Right lung (tissue), 5 donors: ENCODE measurements around the gene ADRA2C. TPM values are rescaled to one million over a fixed set of nuclear protein-coding genes. Genes with fewer than 3 reads are reported as not detected.

ENCODE experiments used
- DNase-seq, 2 donors: peaks; one replicate each; pipeline ENCODE4 v3.0.0-alpha.2; 2013
- polyA plus RNA-seq, 5 donors: library from polyadenylated mRNA; unstranded; fragments of 120-200 nt; gene quantifications; one replicate each; pipeline versions ENCODE4 v1.2.1 to v1.2.3, GENCODE V29; 2013; ENCODE audit warnings: inconsistent platforms in 1 of 5, low replicate concordance in 1 of 5; ENCODE audit not compliant: insufficient read length in 5 of 5, insufficient read depth in 1 of 5

The ADRA2C gene
- polyA plus RNA-seq, 5 donors: 0.34 to 1.4 (median 0.78) TPM

DNA sequence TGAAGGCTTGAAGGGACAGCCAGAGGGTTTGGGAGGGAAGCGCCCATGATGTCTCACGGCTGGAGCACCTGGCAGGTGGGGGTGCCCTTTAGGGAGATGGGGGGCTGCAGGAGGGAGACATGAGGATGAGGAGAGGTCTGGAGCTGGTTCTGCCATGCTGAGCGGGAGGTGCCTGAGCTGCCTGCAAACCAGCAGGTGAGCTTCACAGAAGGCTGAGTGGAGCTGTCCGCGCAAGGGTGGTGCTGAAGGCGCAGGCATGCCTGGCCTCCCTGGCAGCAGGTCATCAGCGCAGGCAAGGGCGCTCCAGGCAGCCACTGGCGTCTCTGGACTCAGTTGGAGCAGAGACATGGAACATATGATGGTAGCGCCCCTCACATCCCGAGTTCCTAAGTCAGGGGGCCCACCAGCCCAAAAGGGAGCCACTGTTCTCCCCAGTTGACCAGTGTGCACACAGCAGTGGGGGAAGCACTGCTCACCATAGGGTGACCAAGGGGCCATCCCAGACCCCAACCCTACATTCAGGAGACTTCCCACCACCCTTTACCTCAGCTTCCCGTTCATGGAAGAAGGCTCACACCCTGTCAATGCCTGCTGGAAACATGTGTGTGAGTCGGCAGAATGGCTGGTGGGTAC lies 25.8 kb downstream of the ADRA2C start:
- peak; percentile 31 to 42 for DNase-seq

DNA sequence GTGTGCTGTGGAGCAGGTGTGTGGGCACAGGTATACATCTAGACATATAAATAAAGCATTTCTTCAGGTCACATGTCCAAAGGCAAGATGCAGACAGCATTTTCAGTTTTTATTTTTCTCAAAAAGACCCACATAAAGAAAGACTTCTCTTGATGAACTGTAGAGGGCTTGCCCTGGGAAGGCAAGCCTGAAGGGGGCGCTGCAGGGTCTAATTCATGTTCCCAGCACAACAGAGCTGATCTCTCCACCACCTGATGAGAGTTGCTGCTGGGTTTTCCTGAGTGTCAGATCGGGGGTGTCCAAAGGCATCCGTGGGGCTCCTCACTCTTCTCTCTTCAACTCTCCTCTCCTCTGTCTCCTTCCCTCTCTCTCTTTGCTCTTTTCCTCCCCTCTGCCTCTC lies 26.6 kb downstream of the ADRA2C start:
- no peak for DNase-seq

DNA sequence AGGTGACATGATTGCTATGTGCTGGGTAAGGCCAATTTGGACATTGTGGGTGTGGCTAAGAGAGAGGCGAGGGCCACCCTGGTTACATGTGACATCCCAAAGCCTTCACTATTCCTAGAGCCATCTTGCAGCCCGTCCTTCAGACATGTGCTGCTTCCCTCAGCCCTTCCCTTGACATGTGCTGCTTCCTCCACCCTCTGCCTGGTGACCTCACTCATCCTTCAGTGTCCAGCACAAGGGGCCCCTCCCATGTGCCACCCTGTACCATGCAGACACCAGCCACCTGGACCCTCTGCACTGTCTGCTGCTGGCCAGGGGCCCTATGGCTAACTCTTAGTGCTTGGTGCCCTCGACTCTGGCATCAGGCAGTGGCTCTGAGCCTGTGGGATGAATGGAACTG lies 27.4 kb downstream of the ADRA2C start:
- DNase-seq: no peak

DNA sequence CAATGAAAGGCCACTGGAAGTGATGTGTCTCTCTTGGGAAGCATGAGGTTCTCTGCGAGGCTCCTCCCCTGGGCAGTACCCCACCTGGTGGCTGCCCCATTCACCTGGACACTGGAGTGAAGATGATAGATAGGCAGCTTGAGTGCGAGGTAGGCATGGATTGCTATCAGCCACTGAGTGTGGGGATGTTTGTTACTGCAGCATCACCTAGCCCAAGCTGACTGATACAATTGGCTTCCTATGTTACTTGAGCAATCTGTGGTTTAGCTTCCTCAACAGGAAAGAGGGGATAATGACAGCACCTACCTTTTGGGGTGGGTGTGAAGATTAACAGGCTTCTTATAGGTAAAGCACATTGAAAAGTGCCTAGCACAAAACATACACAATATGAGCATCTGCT lies 30.8 kb downstream of the ADRA2C start:
- no peak for DNase-seq

DNA sequence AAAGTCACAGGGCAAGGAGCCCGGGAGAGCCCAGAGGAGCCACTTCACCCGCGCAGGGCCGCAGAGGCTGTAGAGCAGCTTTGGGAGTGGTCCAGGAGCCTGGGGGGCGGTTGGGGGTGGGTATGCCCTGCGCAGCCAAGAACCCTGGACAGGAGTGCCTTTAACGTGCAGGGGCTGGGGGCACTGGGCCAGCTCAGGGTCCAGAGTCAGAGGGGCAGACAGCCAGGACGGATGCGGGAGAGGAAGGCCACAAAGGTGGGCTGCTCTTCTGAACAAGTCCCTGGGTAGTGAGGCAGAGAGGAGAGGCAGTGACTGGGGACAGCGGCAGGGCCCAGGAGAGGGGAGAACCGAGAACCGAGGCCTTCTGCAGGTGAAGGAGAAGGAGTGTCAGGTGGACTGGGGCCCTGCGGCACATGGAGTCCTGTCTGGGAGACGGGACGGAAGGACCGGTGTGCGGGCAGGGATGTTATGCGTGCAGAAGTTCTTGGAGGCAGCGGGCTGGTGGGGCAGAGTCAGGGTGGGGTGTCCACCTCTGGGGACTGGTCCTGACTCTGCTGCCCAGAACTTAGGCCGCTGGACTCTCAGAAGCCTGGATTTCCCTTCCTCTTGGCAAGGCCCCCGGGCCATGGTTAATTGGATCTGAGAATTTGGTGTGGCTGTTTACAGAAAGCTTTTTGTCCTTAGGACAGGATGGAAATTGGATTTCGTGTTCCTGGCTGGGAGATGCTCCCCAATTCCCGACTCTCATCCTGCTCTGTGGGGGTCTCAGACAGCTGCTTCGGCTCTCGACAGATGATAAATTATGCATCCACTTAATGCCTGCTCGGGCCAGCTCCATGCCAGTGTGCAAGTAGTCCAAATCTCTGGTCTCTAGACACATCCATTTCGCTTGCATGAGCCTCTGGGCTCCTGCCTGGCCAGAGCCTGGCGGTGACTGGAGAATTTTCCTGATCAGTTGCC lies 31.9 kb downstream of the ADRA2C start:
- DNase-seq: no peak

DNA sequence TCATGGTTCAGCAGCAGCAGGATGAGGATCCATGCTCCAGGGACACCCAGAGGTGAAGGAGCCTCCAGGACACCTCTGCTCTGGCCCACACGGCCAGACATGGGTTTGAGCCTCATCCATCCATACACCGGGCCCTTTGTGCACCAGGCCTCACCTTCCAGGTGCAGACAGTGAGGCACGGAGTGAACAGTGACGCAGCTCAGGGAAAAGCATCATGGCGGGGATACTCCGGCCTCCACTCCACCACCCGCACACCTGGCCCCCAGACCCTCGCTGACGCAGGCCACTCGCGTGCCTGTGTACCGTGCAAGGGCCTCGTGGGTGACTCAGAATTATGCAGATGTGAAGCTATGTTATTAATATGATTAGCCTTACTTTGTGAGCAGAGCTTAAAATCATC lies 33.3 kb downstream of the ADRA2C start:
- no peak for DNase-seq

DNA sequence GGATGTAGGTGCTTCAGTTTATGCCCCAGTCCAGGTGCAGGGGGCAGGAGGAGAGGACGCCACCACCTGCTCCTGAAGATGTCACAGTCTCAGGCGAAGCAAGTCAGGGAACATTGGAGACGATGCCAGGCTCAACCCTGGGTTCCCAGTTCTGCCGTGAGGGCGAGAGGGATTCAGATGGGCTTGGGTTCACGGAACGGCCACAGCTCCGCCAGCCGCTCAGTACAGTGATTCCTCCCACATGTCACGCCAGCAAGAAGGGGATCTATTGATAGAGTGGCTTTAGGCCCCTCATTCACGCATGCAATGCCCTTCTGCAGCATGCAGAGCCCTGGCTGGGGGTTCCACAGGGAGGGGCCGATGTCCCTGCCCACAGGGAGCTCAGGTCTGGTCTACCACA lies 34.2 kb downstream of the ADRA2C start:
- no peak for DNase-seq

- no peak for DNase-seq
Observed at GRCh38 chr4:3801521-3801920, 35.3 kb downstream of the ADRA2C start.

- DNase-seq: no peak
Observed at GRCh38 chr4:3801931-3802550, 35.9 kb downstream of the ADRA2C start.

DNA sequence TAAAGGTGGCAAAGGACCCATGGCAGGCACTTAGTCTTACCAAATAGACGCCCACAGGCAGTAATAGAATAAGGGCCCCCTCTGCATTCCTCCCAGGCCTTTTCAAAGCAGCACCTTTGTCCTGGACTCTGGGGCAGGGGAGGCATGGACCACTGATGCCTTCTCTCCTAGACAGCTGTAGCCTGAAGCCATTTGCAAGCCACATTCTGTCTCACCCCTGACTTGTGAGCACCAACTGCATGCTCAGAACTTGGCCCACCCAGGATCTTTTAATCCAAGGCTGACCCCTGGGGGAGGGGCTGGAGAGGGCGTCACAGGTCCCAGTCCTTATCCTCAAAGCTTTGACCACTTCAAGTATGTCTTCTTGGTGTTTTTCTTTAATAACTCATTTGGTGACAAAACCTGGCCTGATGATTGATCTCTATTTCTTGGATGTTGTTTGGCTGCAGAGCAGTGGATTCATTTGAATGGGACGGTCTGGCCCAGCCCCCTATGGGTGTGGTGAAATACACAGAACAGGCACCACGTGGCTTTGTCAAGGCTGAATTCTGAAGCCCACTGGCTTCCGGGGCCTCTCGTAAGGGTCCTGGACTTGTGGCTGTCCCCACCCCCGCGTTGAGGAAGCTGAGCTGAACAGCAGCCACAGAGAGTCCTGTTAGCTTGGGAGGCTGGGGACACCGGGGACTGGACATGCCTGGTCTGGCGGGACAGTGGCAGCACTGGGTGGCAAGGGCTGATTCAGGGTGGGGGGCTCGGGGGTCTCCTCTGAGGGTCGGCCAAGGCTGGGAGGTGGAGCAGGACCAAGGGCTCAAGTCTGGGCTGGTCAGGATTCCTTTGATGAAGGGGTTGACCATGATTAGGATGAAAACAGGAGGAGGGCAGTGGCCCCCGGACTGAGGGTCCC lies 36.6 kb downstream of the ADRA2C start:
- DNase-seq: no peak

DNA sequence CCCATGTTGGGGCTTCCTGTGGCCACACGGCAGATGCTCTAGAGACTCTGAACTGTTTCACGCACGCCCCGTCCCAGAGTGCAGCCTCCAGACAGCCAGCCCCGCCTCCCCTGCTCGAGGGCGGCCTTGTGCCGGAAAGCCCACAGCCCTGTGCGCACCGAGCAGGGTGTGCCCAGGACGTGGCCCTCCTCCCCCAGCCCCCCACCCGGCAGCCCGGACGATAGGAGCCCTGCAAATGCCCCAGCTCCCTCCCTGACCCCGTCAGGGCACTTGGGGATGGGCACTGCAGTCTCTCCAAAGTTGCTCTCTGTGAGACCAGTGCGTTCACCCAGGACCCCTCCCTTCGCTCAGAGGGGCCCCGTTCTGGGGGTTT lies 37.3 kb downstream of the ADRA2C start:
- no peak for DNase-seq

- no peak for DNase-seq
Observed at GRCh38 chr4:3803946-3804345, 37.8 kb downstream of the ADRA2C start.

- no peak for DNase-seq
Observed at GRCh38 chr4:3805026-3805425, 38.8 kb downstream of the ADRA2C start.

DNA sequence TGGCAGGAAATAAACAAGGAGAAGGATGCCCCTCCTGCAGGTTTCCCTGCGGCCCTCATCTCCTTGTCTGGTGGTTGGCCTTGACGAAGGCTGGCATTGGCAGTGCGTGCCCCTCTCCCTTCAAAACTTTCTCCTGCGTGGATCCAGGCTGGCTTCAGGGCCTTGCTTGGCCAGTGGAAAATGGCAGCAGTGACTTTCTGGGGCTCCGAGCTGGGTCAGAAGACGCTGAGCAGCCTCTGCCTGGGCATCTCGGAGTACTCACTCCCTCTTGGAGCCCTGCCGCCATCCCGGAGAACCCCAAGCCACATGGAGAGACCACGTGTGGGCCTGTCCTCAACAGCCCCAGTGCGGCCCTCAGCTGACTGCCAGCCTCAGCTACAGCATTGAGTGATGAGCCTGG lies 39.5 kb downstream of the ADRA2C start:
- DNase-seq: no peak

GRCh38 chr4:3807311-3807710 lies 41.1 kb downstream of the ADRA2C start:
- no peak for DNase-seq

- DNase-seq: no peak
Observed at GRCh38 chr4:3807822-3808496, 41.8 kb downstream of the ADRA2C start.

DNA sequence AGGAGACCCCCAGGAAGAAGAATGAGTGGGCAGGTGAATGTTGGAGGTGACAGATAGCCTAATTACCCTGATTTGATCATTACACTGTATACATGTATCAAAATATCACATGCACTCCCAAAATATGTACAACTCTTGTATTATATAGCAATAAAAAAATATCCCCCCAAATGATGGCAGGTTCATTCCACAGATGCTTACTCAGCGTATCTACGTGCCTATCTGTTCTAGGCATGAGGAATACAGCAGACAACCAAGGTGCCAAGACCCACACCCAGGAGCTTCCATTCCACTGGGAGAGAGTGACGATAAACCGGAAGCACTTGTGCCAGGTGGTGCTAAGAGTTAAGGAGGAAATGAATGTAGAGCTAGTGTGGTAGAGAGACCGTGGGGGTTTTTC lies 42.4 kb downstream of the ADRA2C start:
- DNase-seq: no peak

DNA sequence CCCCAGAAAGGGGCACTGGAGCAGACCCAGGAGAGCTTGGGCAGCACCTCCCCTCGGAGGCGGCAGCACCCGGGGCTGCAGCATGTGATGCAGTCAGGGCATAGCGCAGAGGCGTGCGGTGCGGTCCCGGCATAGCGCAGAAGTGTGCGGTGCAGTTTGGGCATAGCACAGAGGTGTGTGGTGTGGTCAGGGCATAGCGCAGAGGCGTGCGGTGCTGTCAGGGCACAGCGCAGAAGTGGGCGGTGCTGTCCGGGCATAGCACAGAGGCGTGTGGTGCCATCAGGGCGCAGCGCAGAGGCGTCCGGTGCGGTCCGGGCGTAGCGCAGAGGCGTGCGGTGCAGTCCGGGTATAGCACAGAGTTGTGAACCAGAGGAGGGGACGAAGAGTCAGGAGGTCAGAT lies 42.8 kb downstream of the ADRA2C start:
- DNase-seq: no peak

GRCh38 chr4:3809451-3810110 lies 43.4 kb downstream of the ADRA2C start:
- DNase-seq: no peak

DNA sequence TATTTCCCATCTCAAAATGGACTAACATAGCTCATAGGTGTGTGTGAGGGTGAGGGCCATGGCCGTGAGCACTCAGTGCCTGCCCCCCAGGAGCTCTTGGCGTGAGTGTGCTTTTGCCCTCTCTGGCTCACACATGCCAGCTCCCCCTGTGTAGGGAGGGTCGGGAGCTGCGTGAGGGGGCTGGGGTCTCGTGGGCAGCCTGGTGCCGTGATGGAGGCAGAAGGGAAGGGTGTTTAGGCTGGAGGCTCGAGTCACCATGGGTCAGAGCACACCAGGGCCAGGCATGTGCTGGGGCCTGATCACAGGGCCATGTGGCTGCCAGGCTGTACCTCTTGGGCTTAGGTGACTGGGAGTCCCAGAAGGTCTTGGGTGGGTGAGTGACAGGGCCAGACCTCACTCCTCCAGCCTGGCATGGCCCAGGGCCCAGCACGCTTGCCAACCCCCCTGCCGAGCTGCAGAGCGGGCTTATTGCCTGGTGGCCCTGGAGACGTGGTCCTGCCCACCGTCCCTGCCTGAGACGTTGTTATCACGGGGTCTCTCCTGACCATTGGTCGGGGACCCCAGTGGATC lies 44.0 kb downstream of the ADRA2C start:
- DNase-seq: no peak
